Fibroblast of lung (primary cell): ENCODE data around the gene PRRC2B. TPM values are rescaled to one million over a fixed set of nuclear protein-coding genes. Genes with fewer than 3 reads are reported as not detected.
"Not testable (repeated sequence)": the region's sequence is repeated elsewhere in the genome, so short reads cannot be mapped to it uniquely, and the experiment has no call there.

ENCODE experiments used
- DNase-seq, 2 donors: peaks; one replicate each; pipeline versions ENCODE4 v3.0.0 to v3.0.0-alpha.2; 2010; ENCODE audit warnings: low read depth in 2 of 2
- H2AFZ ChIP-seq: 2 replicates; pipeline ENCODE4 v1.5.1; 2012; ENCODE audit warnings: low read length, control low read depth, inconsistent platforms
- H3K27ac ChIP-seq: 2 replicates; pipeline ENCODE4 v1.5.1; 2011; ENCODE audit warnings: low read length, control low read depth; ENCODE audit not compliant: insufficient read depth
- H3K27me3 ChIP-seq: 2 replicates; pipeline ENCODE4 v1.5.1; 2011; ENCODE audit warnings: mild to moderate bottlenecking, low read length; ENCODE audit not compliant: control insufficient read depth, insufficient read depth
- H3K36me3 ChIP-seq: 2 replicates; pipeline ENCODE4 v1.5.1; 2011; ENCODE audit warnings: low read length; ENCODE audit not compliant: control insufficient read depth, insufficient read depth
- H3K4me1 ChIP-seq: 2 replicates; pipeline ENCODE4 v1.5.1; 2011; ENCODE audit warnings: low read length; ENCODE audit not compliant: control insufficient read depth, insufficient read depth; ENCODE audit errors: extremely low read depth
- H3K4me2 ChIP-seq: 2 replicates; pipeline ENCODE4 v1.5.1; 2011; ENCODE audit warnings: low read length, control low read depth; ENCODE audit not compliant: insufficient read depth; ENCODE audit errors: extremely low read depth
- H3K4me3 ChIP-seq, 4 experiments: fragments of 200-600 bp in 1 of 4; sonication (generic) in 1 of 4; replicated peaks in 1 of 4; 2 replicates each; pipeline ENCODE4 v1.5.1; 2011 to 2016; ENCODE audit warnings: low read length in 4 of 4, low read depth in 3 of 4, mild to moderate bottlenecking in 3 of 4, control low read depth in 2 of 4, inconsistent platforms in 1 of 4, mixed read lengths in 1 of 4; ENCODE audit not compliant: insufficient read depth in 1 of 4; ENCODE audit errors: control extremely low read depth in 1 of 4
- H3K79me2 ChIP-seq: 2 replicates; pipeline ENCODE4 v1.5.1; 2012; ENCODE audit warnings: mild to moderate bottlenecking, low read length, inconsistent platforms; ENCODE audit not compliant: control insufficient read depth, insufficient read depth
- H3K9ac ChIP-seq: 2 replicates; pipeline ENCODE4 v1.5.1; 2011; ENCODE audit warnings: mild to moderate bottlenecking, low read length, control low read depth; ENCODE audit not compliant: insufficient read depth
- H3K9me3 ChIP-seq: 2 replicates; pipeline ENCODE4 v1.5.1; 2012; ENCODE audit warnings: low read depth, low read length; ENCODE audit not compliant: control insufficient read depth, insufficient read depth
- H4K20me1 ChIP-seq: 2 replicates; pipeline ENCODE4 v1.5.1; 2011; ENCODE audit warnings: low read length; ENCODE audit not compliant: control insufficient read depth, insufficient read depth; ENCODE audit errors: extremely low read depth
- CTCF ChIP-seq, 2 donors: IDR thresholded peaks in 1 of 2; conservative IDR thresholded peaks in 1 of 2; 1 replicate in 1 of 2; 2 replicates in 1 of 2; pipeline ENCODE4 v1.5.1; 2011 to 2012; ENCODE audit warnings: low read length in 2 of 2, control low read depth in 1 of 2, inconsistent platforms in 1 of 2, low read depth in 1 of 2, mild to moderate bottlenecking in 1 of 2
- EZH2 ChIP-seq: IDR thresholded peaks from 2 replicates; pipeline ENCODE4 v1.5.1; 2012; ENCODE audit warnings: low read length, control low read depth, mild to moderate bottlenecking; ENCODE audit errors: missing control alignments
- polyA plus RNA-seq, 2 donors: library from polyadenylated mRNA; depleted of rRNA in 1 of 2; stranded (reverse) in 1 of 2; unstranded in 1 of 2; fragments of >200 nt; gene quantifications; 2 replicates each; pipeline ENCODE4 v1.2.1, GENCODE V29; 2011 to 2012; ENCODE audit warnings: missing spikeins in 1 of 2
- total RNA-seq: library from RNA; depleted of rRNA; stranded (reverse); fragments of >200 nt; gene quantifications from 2 replicates; pipeline ENCODE4 v1.2.1, GENCODE V29; 2014

The PRRC2B gene
- total and polyA plus RNA-seq, 2 donors (not counting 1 experiment from before 2014, with no cell fraction given) = 29.9 to 66.4 TPM

GRCh38 chr9:131349881-131350563, 43.9 kb upstream of the PRRC2B start:
- H3K36me3 ChIP-seq = no peaks in the 10 kb centered on the region
- H3K9me3 ChIP-seq = no peaks in the 10 kb centered on the region
- DNase-seq = peak; percentile 79 to 84
- TF ChIP-seq EZH2 (no peak), CTCF (conservative IDR thresholded peaks at IDR 0.05 in 1 of 2, IDR thresholded peaks at IDR 0.05 in 1 of 2; ENCODE audit: low read depth in 1 of 2, low read length in 2 of 2) (peak; percentile 83 to 85)
- H3K27ac ChIP-seq = no peak overlapping the region
- H4K20me1 ChIP-seq = no peaks in the 10 kb centered on the region
- no peaks in the 10 kb centered on the region for H3K79me2 ChIP-seq
- peak overlapping the region; percentile 57 for H3K4me2 ChIP-seq
- H3K27me3 ChIP-seq = peaks cover 2% of the 10 kb centered on the region
- no peaks in the 10 kb centered on the region for H3K4me1 ChIP-seq
- no peak overlapping the region for H3K9ac ChIP-seq
- peak overlapping the region; percentile 86 for H2AFZ ChIP-seq
- H3K4me3 ChIP-seq = peak overlapping the region in 3 of 4 experiments; percentile 15 to 36 (median 23)

- H3K36me3 ChIP-seq, H3K9me3 ChIP-seq, H3K27ac ChIP-seq, H3K4me2 ChIP-seq, H3K79me2 ChIP-seq, H3K4me3 ChIP-seq, H2AFZ ChIP-seq, H3K27me3 ChIP-seq, H3K4me1 ChIP-seq, H4K20me1 ChIP-seq, H3K9ac ChIP-seq: not testable (repeated sequence)
- peak; percentile 8 to 48 for DNase-seq
These were observed 37.4 kb upstream of the PRRC2B start for GRCh38 chr9:131356479-131356878.

GRCh38 chr9:131358556-131358955, 35.3 kb upstream of the PRRC2B start:
- no peaks in the 10 kb centered on the region for H3K79me2 ChIP-seq
- no peaks in the 10 kb centered on the region for H4K20me1 ChIP-seq
- no peak overlapping the region for H3K27ac ChIP-seq
- no peak for DNase-seq
- H3K27me3 ChIP-seq = no peaks in the 10 kb centered on the region
- H3K9me3 ChIP-seq = no peaks in the 10 kb centered on the region
- no peak overlapping the region for H2AFZ ChIP-seq
- H3K9ac ChIP-seq = no peak overlapping the region
- H3K4me2 ChIP-seq = no peak overlapping the region
- no peak overlapping the region for H3K4me3 ChIP-seq
- H3K36me3 ChIP-seq = no peaks in the 10 kb centered on the region
- no peaks in the 10 kb centered on the region for H3K4me1 ChIP-seq
- no peak for TF ChIP-seq CTCF (conservative IDR thresholded peaks at IDR 0.05 in 1 of 2, IDR thresholded peaks at IDR 0.05 in 1 of 2; ENCODE audit: low read depth in 1 of 2, low read length in 2 of 2)
- TF ChIP-seq EZH2 = no peak
